Cardiac fibroblast (primary cell): Measurements from ENCODE around the gene KLHL29.
A peak's percentile ranks its signal among the peaks of the same experiment; 100 is the strongest.

Experiments used
- DNase-seq, 2 donors: peaks; one replicate each; pipeline versions ENCODE4 v3.0.0 to v3.0.0-alpha.2; 2010; ENCODE audit warnings: low read depth in 2 of 2
- H3K4me3 ChIP-seq, 2 donors: replicated peaks in 1 of 2; 1 replicate in 1 of 2; 2 replicates in 1 of 2; pipeline ENCODE4 v1.5.1; 2011; ENCODE audit warnings: low read depth in 2 of 2, low read length in 2 of 2, mild to moderate bottlenecking in 2 of 2, moderate library complexity in 1 of 2
- TF ChIP-seq, protein P1 (sequence below): IDR thresholded peaks from one replicate; pipeline ENCODE4 v1.5.1; 2011; ENCODE audit warnings: low read depth, mild to moderate bottlenecking, low read length, inconsistent platforms

Gene KLHL29

DNA sequence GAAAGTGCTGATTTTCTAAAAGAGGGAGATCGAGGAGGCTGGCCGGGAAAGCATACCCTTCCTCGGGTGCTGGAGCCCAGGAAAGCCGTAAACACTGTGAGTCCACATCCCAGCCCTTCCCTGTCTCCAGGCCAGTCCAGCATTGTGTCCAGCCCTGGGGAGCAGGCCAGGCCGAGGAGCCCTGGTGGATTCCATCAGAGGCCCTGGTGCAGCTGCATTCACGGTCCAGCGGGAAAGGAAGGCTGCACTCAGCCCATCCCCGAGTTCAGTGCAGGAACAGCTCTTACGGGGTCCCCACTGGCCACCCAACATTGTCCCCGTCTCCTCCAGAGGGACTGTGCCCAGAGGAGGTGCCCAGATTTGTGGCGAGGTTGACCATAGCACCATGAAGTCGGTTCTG lies 218.6 kb downstream of the KLHL29 start:
- H3K4me3 ChIP-seq, result no peak overlapping the region

DNA sequence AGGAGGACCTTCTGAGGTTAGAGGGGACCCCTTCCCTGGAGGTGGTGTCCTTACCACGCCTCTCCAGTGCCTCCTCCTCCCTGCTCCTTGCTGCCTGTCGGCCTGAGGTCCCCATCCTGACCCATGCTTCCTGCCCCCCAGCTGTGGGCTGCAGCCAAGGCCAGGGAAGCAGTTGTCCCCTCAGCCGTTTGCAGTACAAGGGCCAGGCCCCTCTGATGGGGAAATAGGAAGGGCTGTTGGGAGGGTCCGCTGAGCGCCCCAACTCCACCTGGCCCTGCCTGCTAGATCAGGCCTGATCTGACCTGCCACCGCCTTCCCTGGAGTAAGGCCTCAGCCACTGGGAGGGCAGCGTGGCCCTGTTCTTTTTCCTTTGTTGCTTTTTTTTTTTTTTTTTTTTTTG lies 219.8 kb downstream of the KLHL29 start:
- TF ChIP-seq, protein P1, sequence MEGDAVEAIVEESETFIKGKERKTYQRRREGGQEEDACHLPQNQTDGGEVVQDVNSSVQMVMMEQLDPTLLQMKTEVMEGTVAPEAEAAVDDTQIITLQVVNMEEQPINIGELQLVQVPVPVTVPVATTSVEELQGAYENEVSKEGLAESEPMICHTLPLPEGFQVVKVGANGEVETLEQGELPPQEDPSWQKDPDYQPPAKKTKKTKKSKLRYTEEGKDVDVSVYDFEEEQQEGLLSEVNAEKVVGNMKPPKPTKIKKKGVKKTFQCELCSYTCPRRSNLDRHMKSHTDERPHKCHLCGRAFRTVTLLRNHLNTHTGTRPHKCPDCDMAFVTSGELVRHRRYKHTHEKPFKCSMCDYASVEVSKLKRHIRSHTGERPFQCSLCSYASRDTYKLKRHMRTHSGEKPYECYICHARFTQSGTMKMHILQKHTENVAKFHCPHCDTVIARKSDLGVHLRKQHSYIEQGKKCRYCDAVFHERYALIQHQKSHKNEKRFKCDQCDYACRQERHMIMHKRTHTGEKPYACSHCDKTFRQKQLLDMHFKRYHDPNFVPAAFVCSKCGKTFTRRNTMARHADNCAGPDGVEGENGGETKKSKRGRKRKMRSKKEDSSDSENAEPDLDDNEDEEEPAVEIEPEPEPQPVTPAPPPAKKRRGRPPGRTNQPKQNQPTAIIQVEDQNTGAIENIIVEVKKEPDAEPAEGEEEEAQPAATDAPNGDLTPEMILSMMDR, result no peak
- DNase-seq, result no peak
- H3K4me3 ChIP-seq, result no peak overlapping the region

More for the DNA sequence above, 218.6 kb downstream of the KLHL29 start:
- TF ChIP-seq, protein P1, result no peak
- DNase-seq, result no peak

DNA sequence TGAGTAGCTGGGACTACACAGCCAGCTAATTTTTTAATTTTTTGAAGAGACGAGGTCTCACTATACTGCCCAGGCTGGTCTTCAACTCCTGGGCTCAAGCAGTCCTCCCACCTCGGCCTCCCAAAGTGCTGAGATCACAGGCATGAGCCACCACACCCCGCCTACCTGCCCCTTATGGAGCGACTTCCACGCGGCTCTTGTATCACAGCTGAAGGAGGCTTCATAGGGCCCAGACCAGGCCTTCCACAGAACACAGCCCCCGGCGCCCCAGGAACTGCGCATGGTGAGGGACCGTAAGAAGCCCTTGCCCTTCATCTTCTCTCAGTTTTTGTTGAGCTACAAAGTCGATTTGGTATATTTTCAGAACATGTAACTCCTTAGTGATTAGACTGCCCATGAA lies 220.3 kb downstream of the KLHL29 start:
- H3K4me3 ChIP-seq, result no peak overlapping the region
- no peak for DNase-seq

DNA sequence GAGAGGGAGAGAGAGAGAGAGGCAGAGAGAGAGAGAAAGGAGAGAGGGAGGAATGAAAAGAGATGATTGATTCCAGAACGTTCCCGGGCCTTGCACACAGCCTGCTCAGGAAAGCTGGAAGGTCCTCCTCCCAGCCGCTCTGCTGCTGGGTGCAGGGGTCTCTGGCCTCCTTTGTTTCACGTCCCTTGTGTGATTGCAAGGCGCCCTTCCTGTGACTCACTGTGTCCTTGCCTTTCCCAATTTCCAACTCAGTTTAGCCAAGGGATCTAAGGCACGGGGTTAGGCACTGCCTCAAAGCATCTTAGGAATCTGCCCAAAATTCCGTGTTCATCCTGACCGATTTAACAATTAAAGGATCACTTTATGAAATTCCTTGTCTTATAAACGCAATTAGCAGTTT lies 221.2 kb downstream of the KLHL29 start:
- DNase-seq, result no peak
- TF ChIP-seq, protein P1, result no peak
- no peak overlapping the region for H3K4me3 ChIP-seq

More for the DNA sequence above, 220.3 kb downstream of the KLHL29 start:
- TF ChIP-seq, protein P1, result no peak

DNA sequence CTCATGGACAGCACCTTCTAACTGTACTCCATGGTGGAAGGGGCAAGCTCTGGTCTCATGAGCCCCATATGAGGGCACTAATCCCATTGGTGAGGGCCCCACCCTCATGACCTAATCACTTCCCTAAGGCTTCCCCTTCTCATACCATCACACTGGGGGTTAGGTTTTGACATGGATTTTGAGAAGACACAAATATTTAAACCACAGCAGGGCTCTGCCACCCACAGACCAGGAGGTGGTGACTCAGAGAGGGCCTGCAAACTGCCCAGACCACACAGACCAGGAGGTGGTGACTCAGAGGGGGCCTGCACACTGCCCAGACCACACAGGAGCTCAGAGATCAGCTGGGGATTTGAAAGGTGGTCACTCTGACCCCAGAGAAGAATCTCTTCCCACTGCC lies 222.0 kb downstream of the KLHL29 start:
- TF ChIP-seq, protein P1, result no peak
- no peak overlapping the region for H3K4me3 ChIP-seq

DNA sequence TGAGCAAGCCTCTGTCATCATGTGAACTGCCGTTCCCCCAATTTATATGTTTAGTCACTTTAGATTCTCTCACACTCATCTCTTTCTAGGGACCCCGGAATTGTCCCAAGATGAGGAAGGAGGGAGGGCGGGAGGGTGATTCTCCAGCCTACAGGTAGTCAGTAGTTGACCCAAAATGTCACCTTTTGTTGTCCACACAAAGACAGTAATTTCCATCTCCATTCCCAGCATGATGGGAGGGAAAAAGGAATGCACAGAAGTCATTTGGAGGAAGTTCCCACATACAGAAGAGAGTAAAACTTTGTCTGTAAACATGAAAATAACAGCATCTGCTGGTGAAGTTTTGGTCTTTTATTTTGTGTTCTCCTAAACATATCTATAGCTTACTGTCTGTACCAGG lies 222.9 kb downstream of the KLHL29 start:
- DNase-seq, result no peak
- TF ChIP-seq, protein P1, result no peak
- H3K4me3 ChIP-seq, result no peak overlapping the region

More for the DNA sequence above, 222.0 kb downstream of the KLHL29 start:
- DNase-seq, result peak; percentile 34 to 71

DNA sequence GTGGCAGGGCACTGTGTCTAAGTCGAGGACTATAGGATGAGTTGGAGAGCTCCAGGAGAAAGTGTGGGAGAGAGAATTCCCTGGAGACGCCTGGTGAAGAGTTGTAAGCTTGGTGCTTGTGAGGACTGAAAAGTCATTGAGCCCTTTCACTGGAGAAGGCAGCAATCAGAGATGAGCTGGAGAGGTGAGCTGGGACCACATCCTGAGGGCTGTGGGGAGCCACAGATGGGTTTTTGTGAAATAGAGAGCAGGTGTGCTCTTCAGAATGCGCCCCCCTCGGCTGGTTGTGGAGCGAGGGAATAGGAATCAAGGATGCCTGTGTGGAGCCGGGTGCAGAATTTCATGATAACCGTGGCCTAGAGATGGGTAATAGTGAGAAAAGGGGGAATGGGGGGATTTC lies 224.3 kb downstream of the KLHL29 start:
- TF ChIP-seq, protein P1, result no peak
- H3K4me3 ChIP-seq, result no peak overlapping the region
- no peak for DNase-seq
